Vagina (tissue), 2 donors: ENCODE results near the gene CYRIA.

Experiments used
- CTCF ChIP-seq, 3 experiments: fragments of 450-650 bp in 2 of 3; fragments of 200-600 bp in 1 of 3; sonication (generic) in 1 of 3; IDR thresholded peaks; one replicate each; pipeline ENCODE4 v1.5.1; 2017 to 2019; ENCODE audit warnings: antibody characterized with exemption in 3 of 3, mild to moderate bottlenecking in 2 of 3, moderate library complexity in 2 of 3
- POLR2A ChIP-seq, 2 donors: fragments of 450-650 bp; IDR thresholded peaks; one replicate each; pipeline ENCODE4 v1.6.1; 2017; ENCODE audit warnings: antibody characterized with exemption in 2 of 2, mild to moderate bottlenecking in 2 of 2, moderate library complexity in 2 of 2
- POLR2AphosphoS5 ChIP-seq, 2 donors: sonication (generic); formaldehyde crosslinking; IDR thresholded peaks; one replicate each; pipeline ENCODE4 v1.9.0; 2017; ENCODE audit warnings: antibody characterized with exemption in 2 of 2, mild to moderate bottlenecking in 2 of 2, low read depth in 1 of 2; ENCODE audit not compliant: insufficient read depth in 1 of 2

- TF ChIP-seq CTCF (IDR thresholded peaks at IDR 0.05) = no peak
- no peak for TF ChIP-seq POLR2A (IDR thresholded peaks at IDR 0.05)
- no peak for TF ChIP-seq POLR2AphosphoS5 (IDR thresholded peaks at IDR 0.05; ENCODE audit: insufficient read depth in 1 of 2, low read depth in 1 of 2)
These were observed 791 bp upstream of the CYRIA start for GRCh38 chr2:16666449-16666801.
